Right hindlimb (tissue), 1 donor: ENCODE measurements around the gene TMA7.
"Not testable (repeated sequence)": the region's sequence is repeated elsewhere in the genome, so short reads cannot be mapped to it uniquely, and the experiment has no call there.

Experiments used
- DNase-seq: peaks from one replicate; pipeline ENCODE4 v3.0.0-alpha.2; 2018

The TMA7 gene

DNA sequence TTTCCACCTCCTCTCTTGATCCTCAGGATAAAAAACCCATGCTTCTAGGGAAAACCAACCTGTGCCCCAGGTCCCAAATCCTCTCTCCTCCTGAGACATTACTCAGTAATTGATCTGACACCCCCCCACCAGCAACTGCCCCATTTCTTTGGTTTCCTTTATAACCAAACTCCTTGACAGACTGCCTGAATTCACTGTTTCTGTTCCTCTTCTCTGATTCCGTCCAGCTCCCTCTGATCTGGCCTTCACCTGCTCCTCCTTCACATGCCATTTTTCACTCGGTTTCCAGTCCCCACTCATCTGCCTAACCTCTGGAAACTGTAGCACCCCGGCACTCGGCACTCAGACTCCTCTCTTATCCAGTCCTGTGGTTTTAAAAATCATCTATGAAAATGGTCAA lies 2.2 kb upstream of the TMA7 start:
- DNase-seq: no peak

DNA sequence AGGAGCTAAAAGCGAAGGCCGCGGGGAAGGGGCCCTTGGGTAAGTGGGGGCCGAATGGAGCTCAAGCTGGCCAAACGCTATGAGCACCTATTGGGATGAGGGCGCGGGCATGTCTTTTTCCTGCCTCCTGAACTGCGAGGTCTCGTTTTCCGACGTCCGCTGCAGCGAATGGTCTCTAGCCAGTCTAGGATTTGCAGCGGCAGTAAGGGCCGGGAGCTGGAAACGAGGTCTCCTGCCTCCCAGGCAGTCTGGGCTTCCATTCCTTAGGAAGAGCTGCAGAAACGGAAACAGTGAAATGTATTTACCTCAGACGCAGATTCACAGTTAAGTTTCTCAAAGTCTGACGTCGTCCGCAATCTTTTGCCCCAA lies 517 bp downstream of the TMA7 start:
- no peak for DNase-seq

DNA sequence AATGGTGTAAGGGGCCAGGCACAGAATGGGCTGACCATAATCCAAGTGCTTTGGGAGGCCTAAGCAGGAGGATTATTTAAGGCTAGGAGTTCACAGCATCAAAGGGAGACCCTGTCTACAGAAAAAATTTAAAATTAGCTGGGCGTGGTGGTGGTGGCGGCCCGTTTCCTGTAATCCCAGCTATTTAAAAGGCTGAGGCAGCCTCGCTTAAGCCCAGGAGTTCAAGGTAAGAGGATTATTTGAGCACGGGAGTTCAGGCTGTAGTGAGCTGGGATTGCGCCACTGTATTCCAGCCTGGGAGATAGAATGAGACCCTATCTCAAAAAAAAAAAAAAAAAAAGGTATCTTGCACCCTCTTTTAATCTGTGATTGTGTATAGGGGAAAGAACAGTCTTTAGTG lies 1.9 kb downstream of the TMA7 start:
- DNase-seq: no peak

DNA sequence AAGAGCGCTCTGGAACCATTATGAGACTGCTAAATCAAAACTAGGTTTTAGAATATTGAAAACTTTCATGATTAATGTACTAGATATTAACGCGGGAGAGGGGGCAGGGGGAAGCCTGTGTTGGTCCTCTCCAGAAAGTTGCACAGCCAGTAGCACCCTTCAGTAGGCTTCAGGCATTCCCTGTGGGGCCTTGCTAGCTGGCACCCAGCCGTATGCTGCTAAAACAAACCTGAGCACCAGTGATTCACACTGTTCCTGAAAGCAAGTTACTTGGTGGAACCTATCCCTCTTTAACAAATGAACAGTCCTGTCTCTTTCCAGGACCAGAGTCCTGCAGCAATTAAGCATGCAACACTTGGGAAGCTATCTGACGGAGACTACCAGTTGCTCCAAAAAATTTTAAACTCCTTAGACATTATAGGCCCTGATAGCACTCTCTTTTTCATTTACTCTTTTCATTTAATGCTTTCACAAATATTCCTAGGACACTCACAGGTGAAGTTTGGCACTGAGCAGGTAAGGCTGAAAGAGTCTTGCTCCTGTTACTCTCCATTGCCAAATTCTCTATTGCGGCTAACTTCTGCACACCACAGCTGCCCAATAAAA lies 5.3 kb downstream of the TMA7 start:
- no peak for DNase-seq

DNA sequence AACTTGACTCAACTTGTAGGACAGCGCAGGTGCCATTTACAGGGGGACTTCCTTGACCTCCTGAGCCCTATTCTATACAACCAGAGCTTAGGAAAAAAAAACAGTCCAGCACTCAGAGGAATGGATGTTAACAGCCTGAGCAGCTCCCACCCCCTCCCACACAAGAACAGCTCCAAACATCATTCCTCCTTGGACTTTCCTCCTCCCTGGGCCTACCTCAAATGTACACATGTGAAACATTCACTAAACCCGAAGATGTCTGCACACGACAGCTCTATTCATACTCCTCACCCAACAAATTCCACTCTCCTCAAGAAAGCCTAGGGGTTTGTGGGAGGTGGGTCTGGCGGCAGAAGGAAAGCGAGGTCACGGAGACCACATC lies 6.0 kb downstream of the TMA7 start:
- DNase-seq: no peak

DNA sequence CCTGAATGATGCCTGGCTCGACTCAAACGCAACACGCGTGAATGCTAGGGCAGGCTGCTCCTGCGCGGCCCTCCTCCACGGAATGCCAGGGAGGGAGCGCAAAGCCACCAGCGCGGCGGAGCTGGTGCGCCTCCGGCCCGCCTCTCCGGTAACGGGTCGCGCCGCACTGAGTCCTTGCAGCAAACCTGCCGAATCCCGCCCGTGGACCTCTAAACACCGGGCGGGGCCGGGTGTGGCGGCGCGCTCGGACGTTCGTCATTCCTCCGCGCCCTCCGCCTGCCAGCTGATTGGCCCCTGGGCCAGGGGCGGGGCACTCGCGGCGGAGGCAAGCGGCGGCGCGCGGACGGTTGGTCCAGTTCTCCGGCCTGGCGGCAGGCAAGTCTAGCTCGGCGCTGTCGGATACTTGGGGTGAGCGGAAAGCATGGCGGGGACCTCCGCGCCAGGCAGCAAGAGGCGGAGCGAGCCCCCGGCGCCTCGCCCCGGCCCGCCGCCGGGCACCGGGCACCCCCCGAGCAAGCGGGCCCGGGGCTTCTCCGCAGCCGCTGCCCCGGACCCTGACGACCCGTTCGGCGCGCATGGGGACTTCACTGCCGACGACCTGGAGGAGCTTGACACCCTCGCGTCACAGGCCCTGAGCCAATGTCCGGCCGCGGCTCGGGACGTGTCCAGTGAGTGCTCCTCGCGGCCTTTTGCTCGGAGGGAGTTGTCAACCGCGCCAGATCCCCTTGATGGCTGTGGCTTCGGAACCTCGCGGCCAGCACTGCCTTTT lies 6.6 kb downstream of the TMA7 start, which contains the start of gene ATRIP:
Gene ATRIP (plus strand): TSS at position 313 of the 769 bp plus-strand sequence. CDS start 109 bp downstream, at position 422.
- DNase-seq: peak; percentile 91

DNA sequence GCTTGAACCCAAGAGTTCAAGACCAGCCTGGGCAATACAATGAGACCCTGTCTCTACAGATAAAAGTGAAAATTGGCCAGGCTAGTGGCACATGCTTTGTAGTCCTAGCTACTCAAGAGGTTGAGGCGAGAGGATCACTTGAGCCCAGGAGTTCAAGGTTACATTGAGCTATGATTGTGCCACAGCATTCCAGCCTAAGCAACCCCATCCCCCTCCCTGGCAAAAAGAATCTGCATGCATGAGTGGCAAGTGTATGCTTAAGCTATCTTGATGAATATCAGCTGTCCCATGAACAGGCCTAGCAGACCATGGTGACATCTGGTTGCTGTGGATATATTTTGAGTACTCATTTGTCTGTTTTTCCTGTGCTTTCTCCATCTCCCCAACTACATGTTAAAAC lies 11.2 kb downstream of the TMA7 start:
- no peak for DNase-seq

DNA sequence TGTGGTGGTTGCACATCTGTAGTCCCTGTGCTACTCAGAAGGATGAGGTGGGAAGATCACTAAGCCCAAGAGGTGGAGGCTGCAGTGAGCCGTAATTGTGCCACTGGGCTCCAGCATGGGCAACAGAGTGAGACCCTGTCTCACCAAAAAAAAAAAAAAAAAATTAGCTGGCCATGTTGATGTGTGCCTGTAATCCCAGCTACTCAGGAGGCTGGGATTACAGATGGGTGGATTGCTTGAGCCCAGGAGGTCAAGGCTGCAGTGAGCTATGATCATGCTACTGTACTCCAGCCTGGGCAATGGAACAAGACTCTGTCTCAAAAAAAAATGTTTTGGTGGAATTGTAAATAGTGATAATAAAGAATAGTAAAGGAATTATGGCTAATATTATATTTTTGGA lies 16.4 kb downstream of the TMA7 start:
- DNase-seq: no peak

DNA sequence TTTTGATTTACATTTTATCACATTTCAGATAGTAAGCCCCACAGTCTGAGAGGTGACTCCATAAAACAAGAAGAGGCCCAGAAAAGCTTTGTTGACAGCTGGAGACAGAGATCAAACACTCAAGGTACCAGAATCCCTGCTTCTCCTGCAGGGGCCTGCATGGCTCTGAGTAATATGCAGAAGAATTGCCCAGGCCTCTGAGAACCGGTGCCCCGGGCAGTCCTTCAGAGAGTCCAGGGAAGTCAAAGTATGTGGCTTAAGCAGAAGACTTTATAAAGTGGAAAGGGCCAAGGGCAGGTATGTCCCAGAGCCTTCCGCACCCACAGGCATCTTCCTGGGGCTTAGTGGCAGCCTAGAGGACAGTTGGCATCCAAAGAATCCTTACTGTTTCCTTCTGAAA lies 19.3 kb downstream of the TMA7 start:
- DNase-seq: no peak

DNA sequence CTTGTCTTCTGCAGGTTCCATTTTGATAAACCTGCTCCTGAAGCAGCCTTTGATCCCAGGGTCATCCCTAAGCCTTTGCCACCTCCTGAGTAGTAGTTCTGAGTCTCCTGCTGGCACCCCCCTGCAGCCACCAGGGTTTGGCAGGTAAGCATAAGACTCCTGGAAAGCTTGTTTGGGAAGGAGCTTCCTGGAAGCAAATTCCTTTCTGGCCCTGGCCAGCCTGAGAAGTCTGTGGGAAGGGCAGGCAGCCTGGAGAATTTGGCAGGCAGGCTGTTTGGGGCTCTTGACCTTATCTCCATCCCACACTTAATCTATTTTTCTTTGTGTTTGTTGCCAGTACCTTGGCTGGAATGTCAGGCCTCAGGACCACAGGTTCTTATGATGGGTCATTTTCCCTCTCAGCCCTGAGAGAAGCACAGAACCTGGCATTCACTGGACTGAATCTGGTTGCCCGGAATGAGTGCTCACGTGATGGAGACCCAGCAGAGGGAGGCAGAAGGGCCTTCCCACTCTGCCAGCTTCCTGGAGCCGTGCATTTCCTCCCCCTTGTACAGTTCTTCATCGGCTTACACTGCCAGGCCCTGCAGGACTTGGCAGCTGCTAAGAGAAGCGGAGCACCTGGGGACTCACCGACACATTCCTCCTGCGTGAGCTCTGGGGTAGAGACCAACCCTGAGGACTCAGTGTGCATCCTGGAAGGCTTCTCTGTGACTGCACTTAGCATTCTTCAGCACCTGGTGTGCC lies 19.9 kb downstream of the TMA7 start:
- no peak for DNase-seq

DNA sequence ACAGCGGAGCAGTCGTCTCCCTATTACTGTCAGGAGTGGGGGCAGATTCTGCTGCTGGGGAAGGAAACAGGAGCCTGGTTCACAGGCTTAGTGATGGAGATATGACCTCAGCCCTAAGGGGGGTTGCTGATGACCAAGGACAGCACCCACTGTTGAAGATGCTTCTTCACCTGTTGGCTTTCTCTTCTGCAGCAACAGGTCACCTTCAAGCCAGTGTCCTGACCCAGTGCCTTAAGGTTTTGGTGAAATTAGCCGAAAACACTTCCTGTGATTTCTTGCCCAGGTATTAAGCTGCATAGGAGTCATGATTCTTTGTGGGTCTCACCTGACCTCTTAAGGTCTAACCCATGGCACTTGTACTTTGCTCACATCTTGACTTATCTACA lies 20.5 kb downstream of the TMA7 start:
- DNase-seq: no peak

DNA sequence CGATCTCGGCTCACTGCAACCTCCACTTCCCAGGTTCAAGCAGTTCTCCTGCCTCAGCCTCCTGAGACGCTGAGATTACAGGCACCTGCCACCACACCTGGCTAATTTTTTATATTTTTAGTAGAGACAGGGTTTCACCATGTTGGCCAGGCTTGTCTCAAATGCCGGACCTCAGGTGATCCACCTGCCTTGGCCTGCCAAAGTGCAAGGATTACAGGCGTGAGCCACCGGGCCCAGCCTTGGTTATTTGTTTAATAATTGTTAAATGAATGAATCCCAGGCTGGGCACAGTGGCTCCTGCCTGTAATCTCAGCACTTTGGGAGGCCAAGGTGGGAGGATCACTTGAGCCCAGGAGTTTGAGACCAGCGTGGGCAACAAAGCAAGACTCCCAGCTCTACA lies 21.7 kb downstream of the TMA7 start:
- DNase-seq: not testable (repeated sequence)

DNA sequence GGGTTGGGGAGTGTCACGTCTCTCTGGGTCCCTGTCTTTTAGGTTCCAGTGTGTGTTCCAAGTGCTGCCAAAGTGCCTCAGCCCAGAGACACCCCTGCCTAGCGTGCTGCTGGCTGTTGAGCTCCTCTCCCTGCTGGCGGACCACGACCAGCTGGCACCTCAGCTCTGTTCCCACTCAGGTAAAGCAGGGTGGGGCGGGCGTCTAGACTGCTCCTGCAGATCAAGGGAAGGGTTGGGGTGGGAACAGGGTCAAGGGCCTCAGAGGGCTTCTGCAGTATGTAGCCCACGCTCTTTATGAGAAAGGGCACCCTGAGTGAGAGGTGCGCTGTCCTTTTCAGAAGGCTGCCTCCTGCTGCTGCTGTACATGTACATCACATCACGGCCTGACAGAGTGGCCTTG lies 23.6 kb downstream of the TMA7 start:
- no peak for DNase-seq

DNA sequence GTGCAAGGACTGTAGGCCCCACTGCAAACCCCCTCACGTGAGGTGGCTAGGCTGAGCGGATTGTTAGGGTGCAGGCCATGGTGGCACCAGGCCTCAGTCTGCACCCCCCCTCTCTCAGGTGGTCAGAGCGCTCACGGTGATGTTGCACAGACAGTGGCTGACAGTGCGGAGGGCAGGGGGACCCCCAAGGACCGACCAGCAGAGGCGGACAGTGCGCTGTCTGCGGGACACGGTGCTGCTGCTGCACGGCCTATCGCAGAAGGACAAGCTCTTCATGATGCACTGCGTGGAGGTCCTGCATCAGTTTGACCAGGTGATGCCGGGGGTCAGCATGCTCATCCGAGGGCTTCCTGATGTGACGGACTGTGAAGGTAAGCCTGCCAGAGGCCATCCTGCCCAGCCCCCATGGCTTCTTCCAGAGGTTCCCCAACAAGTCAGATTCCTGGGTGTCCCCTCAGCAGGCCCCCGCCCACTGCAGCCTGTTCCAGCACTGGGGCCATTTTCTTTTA lies 24.7 kb downstream of the TMA7 start:
- DNase-seq: no peak

DNA sequence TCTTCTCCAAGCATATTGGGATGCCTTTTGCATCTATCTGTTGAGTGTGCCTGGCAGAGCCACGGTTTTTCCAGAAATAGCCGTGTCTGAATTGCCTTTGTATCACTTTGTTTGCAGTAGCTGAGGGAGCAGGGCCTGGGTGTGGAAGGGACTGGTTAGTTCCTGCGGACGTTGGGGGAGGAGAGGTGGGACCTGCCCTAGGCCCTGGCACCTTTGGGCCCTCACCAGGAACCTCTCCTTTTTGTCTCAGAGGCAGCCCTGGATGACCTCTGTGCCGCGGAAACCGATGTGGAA lies 25.1 kb downstream of the TMA7 start:
- no peak for DNase-seq

DNA sequence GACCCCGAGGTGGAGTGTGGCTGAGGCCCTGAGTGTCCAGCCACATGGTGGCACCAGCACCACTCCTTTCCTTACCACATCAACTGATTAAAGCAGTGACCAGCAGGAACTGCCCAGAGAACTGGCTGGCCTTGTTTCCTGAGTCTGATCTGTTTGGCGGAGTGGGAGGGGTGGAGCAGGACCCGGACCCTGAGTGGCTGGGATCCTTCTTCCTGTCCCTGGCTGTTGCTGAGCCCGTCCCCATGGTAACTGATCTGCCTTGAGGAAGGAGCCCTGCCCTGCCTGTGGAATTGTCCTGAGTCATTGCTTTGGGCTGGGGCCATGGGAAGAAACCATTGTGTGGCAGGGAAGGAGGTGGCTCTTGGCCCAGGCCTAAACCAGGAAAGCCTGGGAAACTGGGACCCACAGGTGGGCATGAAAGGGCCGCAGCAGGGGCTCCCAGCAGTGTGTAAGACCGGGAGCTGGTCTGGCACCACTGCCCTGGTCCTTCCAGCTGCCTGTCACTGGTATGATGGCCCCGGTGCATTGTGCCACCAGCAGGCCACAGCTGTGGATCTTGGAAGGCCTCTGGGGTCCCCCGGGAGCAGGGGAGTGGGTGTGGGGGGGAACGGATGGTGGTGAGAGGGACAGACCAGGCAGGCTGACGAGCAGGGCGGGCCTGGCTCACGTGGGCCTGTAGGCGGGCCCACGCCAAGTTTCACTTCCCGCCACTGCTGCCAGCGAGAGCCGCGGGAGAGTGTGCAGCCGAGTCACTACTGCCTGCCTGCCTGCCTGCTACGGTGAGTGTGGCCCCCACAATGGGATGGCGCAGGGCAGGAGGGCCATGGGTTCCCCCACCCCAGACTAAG lies 25.7 kb downstream of the TMA7 start:
- peak; percentile 98 for DNase-seq

DNA sequence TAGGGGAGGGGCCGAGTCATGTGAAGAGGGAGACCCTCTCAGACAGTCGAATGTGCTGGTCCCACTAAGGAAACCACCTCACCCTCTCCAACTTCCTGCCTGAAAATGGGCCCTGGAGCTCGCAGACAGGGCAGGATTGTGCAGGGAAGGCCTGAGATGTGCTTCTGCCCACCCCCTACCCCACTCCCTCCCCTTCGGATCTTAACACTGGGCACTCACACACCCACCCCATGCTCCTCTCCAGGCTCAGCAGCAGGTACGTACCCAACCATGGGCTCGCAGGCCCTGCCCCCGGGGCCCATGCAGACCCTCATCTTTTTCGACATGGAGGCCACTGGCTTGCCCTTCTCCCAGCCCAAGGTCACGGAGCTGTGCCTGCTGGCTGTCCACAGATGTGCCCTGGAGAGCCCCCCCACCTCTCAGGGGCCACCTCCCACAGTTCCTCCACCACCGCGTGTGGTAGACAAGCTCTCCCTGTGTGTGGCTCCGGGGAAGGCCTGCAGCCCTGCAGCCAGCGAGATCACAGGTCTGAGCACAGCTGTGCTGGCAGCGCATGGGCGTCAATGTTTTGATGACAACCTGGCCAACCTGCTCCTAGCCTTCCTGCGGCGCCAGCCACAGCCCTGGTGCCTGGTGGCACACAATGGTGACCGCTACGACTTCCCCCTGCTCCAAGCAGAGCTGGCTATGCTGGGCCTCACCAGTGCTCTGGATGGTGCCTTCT lies 26.5 kb downstream of the TMA7 start:
- DNase-seq: no peak

DNA sequence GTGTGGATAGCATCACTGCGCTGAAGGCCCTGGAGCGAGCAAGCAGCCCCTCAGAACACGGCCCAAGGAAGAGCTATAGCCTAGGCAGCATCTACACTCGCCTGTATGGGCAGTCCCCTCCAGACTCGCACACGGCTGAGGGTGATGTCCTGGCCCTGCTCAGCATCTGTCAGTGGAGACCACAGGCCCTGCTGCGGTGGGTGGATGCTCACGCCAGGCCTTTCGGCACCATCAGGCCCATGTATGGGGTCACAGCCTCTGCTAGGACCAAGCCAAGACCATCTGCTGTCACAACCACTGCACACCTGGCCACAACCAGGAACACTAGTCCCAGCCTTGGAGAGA lies 27.0 kb downstream of the TMA7 start:
- DNase-seq: no peak

DNA sequence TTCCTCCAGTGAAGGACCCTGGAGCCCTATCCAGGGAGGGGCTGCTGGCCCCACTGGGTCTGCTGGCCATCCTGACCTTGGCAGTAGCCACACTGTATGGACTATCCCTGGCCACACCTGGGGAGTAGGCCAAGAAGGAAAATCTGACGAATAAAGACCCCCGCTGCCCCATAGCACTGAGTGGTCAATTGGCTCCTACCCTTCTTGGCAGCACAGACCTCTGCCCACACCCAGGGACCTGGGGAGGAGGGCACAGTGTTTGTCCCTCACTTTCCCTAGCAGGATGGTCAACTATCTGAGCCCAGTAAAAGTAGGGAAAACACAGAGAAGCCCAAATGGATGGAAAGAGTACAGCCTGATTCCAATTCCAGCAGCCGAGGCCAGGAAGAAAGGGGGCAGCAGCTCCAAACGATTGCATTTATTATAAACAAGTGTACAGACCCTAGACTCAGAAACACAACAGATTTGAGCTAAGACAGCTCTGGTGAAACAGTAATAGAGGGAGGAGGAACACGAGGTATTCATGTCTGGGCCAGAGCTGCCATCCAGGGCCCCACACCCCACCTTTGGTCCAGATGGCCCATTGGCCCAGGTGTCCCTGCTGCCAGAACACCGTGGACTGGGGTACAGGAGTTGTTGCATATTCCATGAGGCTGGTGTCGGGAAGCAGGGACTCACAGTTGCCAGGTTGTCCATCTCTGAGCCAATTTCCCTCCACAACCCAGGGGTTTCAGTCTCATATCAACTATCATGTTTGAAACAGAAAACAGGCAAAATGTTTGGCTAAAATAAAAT lies 27.6 kb downstream of the TMA7 start:
- DNase-seq: no peak

DNA sequence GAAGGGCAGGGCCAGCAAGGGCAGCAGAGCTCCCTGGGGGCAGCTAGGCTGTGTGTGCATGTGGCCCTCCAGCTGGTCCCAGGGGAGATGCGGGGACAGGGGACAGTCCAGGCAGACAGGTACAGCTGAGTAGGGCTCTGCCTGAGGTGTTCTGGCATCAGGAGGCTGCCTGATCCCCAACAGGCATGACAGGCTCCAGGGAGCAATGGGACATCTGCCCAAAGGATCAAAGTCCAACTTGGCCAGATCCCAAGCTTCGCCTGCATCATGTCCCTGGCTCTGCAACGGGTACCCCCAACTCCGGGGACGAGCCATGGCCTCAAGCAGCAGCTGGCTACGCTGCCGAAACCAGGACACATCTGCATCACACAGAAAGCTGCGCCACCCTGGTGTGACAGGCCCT lies 28.3 kb downstream of the TMA7 start:
- DNase-seq: no peak

DNA sequence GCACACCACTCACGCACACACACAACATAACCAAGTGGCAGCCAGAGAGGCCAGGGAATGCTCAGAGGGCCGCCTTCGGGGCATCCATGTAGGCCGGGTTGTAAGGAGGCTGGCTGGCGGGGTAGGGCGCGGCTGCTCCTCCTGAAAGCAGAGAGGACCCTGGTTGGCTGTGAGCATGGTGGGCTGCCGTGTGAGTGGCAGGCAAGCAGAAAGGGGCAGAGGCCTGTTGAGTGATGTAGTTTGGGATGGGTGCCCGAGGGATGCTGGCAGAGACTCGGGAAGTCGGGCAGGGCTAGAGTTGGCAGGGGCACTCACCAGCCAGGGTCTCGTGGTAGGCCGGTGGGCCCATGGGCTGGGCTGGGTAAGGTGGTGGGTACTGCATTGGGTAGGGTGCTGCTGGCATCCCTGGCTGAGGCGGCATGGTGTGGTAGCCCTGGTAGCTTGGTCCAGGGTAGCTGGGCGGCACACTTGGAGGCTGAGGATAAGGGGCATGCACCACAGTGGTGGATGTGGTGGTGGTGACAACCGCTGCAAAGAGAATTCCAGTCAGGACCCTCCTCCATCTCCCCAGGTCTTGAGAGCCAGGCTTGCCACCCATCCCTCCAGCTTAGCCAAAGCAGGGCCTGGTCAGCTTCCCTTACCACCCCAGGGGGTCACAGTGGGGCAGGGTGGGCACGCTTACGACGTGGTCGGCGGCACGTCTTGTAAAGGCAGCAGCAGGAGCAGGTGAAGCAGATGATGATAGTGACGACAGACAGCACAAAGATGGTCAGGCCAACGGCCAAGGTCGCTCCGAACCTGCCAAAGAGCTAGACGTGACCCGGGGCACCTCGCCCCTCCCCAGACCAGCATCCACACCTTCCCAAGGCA lies 29.2 kb downstream of the TMA7 start:
- no peak for DNase-seq
